HG02678 (cell line): ENCODE results near the gene FNDC3A.
A peak's percentile ranks its signal among the peaks of the same experiment; 100 is the strongest.
"Not testable (repeated sequence)": the region's sequence is repeated elsewhere in the genome, so short reads cannot be mapped to it uniquely, and the experiment has no call there.

Source experiments
- ATAC-seq: cut with Tn5 transposase; IDR thresholded peaks from one replicate; pipeline ENCODE4 v1.9.1; 2021; ENCODE audit warnings: mild to moderate bottlenecking, moderate library complexity; ENCODE audit not compliant: unreplicated experiment

FNDC3A gene

DNA sequence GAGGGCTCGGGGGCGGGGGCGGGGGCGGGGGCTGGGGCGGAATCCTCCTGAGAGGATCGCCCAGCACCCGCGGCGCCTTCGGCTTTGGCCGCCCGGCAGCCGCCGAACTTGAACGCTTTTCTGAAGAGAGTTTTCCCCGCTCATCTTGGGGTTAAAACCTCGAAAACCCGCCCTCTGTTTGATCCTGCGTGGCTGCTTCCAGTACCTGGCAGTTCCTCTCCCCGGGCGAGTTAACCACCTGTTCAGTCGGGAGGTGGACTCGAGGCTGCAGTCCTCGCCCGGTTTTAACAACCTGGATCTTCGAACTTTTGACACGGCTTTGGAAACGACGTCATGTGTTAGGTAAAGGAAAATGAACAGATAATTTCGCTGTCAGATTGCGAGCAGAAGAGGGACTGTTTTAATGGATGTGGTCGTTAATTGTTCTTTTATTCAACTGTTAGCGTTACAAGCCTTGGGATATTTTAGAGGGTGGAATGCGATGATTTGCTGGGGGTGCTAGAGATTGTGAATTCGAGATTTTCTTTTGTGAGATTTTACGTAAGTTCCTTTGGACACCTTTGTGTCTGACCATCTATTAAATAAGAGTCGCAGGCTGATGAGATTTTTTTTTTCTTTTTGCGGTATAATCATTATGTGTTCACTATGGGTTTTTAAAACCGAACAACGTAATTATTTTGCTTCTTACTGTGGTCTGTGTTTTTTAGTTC, 1.0 kb downstream of the FNDC3A start:
- peak; percentile 5 for ATAC-seq

DNA sequence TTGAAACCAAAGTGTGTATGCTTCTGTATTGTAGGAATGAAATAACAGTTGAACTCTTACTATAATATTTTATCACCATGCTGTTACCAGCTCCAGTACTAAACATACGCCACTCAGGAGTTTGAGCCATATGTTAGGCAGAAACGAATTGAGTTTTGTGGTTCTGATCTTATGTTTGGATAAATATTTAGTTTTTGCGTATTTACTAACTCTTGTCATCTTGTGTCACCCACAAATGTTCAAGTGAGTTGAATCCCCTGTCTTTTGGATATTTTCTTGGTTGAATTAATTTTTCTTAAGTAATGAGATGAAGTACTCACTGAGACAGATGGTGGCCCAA, 1.5 kb downstream of the FNDC3A start:
- ATAC-seq: no peak

DNA sequence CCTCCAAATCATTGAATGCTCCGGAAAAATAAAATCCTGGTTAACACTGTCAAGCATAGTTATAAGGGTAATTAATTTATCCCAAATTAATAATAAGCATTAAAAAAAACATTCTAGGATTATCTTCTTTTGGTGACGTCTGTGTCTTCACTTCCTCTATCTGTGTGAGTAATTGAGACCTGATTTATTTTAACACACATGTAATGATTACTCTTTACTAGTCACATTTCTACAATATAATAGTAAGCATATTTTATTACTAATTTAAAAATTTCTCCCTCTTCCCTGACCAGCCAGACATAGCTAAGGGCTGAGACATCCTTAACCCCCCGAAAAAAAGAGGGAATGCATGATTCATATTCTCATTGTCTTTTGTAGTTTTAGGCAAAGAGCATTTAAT, 2.3 kb downstream of the FNDC3A start:
- ATAC-seq: no peak

DNA sequence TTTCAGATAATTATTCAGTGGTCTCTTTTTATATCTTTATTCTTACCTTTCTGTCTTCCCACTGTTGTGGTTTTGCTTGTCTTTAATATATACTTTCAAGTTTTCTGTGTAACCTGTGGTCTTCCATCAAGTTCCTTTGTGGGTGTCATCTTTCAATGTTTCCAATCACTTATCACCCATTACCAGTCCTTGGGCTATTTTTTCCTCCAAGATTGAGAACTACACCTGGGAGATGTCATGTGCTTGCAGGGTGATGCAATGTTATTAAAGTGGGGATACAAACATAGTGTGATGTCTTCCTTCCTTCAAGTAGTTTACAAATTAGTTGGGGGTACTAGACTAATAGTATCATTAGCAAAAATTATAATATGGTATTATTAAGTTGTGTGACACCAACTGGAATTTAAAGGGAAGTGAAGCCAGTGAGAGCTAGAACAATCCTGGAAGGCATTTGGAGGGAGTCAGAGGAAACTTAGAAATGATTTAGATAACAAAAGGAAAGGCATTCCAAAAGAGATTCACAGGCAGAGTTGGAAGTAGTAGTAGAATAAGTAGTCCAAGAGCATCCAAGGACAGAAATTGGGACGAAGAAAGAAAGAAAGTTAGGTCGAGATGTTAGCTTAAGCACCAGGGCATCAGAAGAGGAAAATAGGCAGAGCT, 3.4 kb downstream of the FNDC3A start:
- no peak for ATAC-seq

DNA sequence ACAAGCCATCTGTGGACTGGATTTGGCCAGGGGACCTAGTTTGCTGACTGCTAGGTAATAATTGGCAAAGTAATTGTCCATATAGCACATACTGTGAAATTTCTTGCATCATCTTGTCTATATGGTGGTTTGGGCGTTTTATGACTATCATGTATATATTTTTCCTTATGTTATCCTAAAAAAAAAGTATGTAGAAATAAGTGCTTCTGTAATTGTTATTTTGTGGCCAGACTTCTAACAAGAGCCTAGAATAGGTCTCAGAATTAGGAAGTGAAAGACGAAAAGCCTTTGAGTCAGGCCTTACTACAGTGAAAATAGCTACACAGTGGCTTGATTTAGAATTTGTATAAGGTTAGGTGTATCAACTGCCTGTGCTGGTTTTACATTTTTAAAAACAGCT, 4.2 kb downstream of the FNDC3A start:
- peak; percentile 38 for ATAC-seq

DNA sequence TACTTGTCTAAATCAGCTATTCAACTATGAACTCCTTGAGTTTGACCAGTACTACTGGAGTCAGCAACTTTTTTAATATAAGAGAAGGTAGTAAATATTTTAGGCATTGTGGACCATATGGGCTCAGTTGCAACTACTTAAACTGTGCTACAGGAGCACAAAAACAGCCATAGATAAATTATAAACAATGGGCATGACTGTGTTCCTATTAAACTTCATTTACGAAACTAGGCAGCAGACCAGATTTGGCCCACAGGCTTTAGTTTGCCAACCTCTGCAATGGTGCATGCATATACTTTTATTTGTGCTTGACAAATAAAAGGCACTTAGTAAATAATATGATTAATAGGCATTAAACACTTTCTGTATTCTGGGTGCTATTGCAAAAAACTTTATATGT, 7.6 kb downstream of the FNDC3A start:
- no peak for ATAC-seq

DNA sequence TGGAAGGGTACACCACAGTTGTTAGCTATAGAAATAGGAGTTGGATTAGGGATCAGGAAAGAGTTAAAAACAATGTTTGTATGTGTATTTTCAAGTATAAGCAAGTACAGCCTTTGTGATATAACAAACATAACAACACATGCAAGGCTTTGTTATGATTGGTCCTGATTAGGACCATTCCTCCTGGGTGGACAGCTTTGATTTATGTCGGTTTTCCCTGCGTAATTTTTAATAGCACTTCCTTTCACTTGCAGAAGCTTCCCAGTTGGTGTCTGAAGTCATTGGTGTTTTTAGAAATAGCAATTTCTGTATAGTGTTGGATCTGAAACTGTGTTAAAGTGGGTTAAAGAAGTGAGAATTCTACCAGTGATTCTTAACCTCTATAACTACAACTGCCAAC, 10.0 kb downstream of the FNDC3A start:
- no peak for ATAC-seq

DNA sequence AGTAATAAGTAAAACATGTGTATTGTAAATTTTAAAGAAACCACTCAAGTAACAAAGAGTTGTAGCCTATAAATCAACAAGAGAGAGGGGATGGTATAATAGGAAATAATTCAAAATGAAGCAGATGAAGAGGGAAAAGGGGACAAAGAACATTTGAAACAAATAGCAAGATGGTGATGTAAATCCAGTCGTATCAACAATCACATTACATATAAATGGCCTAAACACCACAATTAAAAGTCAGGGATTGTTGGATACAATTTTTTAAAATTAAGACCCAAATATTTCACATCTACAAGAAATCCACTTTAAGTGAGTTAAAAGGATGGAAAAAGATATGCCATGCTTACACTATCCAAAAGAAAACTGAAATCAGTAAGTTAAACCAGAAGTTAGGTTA, 15.2 kb downstream of the FNDC3A start:
- no peak for ATAC-seq

DNA sequence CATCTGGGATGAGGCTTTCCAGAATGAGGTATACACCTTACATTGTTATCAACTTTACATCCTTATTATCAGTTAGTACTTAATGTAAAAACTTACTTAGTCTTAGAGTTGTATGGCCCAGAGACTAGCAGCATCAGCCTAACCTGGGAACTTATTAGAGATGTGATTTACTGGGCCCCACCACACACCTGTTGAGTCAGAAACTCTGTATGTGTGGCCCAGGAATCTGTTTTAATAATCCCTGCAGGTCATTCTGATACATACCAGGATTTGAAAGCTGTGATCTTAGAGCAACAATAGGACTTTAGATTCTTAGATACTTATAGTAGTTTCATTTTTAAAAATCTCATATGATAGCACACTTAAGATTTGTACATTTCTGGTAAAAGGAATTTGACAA, 17.4 kb downstream of the FNDC3A start:
- no peak for ATAC-seq

DNA sequence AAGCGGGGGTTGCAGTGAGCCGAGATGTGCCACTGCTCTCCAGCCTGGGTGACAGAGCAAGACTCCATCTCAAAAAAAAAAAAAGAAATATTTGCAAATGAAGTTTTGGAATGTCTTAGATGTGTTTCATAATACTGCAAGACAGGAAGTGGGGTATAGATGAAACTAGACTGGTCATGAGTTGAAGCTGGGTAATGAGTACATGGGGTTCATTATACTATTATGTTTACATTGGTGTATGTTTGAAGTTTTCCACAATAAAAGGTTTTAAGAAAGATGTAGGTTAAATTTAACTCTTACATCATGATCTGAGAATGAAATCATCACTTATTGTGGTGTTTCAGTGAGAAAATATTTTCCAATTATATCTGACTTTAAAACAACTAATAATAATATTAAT, 19.0 kb downstream of the FNDC3A start:
- ATAC-seq: peak; percentile 78

DNA sequence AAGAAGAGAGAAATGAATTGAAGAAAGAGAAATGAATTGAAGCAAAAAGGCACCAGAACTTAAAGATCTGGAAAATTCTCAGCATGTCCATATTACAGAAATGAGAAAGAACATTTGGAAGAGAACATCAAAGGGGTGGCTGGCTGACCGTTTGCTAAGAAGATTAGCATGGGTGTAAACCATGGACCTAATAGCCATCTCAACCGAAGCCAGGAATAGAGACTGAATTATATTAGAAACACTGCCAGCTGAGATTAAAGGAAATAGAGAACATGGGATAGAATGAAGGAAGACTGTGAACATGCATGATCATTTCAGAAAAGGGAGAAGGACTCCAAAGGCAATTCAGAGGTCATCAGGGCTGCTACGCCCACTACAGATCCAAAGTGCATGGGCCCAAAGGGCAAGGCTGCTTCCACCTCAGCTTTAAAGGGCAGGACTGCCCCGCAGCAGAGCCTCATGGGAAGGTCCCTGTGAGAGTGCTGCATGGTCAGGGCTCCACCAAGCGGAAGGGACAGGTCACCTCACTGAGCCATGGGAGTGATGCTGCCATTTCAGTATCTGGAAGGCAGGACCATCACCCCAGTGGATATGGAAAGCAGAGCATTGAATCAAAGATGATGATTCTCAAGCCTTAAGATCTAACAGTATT, 23.1 kb downstream of the FNDC3A start:
- no peak for ATAC-seq

DNA sequence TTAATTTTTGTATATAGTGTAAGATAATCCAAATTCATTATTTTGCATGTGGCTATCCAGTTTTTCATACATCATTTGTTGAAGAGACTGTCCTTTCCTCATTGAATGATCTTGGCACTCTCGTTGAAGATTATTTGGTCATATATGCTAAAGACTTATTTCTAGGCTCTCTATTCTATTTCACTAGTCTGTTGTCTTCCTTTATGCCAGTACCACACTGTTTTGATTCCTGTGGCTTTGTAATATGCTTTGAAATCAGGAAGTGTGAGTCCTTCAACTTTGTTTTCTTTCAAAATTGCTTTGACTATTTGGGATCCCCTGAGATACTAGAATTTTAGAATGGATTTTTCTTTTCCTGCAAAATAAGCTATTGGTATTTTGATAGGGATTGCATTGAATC, 24.5 kb downstream of the FNDC3A start:
- no peak for ATAC-seq

DNA sequence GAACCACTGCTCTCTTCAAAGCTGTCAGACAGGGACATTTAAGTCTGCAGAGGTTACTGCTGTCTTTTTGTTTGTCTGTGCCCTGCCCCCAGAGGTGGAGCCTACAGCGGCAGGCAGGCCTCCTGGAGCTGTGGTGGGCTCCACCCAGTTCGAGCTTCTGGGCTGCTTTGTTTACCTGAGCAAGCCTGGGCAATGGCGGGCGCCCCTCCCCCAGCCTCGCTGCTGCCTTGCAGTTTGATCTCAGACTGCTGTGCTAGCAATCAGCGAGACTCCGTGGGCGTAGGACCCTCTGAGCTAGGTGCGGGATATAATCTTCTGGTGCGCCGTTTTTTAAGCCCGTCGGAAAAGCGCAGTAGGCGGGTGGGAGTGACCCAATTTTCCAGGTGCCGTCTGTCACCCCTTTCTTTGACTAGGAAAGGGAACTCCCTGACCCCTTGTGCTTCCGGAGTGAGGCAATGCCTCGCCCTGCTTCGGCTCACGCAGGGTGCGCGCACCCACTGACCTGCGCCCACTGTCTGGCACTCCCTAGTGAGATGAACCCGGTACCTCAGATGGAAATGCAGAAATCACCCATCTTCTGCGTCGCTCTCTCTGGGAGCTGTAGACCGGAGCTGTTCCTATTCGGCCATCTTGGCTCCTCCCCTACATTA, 43.4 kb downstream of the FNDC3A start:
- ATAC-seq: not testable (repeated sequence)

DNA sequence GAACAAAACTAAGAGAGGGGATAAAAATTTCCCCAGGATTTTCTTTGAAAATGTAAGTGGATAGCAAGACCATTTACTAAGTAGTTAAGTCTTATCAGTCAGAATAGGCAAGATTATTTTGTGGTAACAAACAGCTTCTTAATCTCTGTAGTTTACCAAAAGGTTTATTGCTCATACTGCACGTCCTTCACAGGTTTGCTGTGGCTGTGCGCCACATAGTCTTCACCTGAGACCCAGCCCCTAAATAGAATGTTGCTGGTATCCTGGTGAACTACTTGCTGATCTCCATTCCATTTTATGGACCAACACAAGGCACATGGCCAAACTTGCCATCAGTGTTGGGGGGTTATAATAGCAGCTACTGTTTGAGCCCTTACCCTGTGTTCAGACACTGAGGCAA, 44.6 kb downstream of the FNDC3A start:
- ATAC-seq: no peak

DNA sequence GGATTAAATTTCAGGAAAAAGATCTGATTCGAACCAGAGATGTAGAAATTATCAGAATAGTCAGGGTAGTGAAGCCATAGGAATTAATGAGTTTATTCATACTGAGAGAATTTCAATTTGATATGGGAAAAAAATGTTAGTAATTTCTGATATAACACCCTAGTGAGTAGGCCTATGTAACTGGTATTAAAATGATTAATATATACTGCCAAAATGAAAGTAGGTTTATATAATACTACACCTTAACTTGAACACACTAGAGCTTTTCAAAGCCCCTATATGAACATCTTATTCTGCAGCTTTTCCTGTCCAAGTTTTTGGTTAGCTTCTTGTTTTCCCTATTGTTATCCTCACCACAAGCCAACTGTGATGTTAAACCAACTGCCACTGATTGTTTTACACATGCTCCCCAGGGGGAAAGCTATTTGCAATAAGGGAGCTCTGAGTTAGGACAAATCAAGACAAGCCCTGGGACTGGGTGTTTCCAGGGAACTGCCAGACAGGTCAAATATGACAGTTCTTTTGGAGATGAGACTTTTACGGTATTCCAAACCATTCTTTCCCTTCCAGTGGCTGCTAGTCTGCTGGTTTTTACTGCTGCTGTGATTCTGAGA, 45.3 kb downstream of the FNDC3A start:
- no peak for ATAC-seq

DNA sequence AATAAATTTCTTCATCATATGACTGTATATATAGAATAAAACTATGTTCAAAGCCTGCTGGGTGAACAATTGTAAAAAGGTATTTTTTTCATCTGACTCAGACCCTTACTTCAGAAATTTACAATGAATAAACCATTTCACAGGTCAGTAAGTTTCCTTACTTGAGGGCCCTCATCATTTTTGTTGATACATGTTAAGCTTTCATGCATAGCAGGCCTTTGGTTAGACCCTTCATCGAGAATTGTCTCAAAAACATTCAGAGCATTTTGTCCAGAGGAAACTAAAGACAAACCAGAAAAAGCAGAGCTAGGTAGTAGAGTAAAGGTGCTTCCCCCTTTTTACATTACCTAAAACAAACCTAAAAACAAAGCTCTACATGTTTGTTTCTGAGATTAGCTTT, 46.2 kb downstream of the FNDC3A start:
- ATAC-seq: no peak

DNA sequence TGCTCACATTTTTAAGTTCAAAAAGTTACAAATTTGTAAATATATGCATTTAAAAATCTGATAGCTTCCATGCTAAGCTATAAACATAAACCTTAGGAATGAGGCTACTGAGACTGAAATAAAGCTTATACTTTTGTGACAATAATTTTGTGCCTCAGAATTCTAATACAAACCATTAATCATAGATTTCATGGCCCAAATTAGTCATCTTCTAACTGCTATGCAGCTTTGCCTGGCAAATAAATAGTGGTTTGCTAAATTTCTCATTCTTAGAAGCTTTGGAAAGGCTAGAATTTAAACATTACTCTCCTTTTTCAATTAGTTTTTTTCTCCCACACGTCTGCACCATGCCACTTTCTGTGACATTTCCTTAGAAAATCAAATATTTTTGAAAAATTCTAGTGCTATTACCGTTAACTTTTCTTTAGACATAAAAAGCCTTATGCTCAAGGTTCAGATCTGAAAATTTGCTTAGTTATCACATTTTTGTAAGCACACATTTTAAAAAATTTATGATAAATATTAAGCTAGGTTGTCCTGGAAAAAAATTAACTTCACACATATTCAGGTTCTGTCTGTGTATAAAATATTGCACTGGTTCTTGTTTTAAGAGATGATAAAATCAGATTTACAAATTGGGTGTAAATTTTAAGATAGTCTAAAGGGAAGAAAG, 46.9 kb downstream of the FNDC3A start:
- ATAC-seq: no peak

DNA sequence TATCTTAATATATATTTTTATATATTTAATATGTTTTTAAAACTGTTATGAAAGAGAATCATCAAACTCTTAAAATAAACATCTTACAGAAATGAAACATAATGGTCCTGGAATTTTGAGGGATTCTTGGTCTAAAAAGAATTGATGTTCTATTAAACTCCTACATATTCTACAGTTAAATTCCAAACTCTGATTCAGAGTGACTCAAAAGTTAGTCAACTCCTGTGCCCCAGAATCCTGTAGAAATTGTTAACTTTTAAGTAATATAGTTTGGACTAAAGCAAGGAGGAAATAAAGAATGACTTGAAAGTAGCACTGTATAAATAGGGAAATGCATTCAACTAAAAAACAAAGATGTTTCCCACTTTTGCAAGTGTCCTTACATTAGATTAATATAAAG, 47.7 kb downstream of the FNDC3A start:
- no peak for ATAC-seq

DNA sequence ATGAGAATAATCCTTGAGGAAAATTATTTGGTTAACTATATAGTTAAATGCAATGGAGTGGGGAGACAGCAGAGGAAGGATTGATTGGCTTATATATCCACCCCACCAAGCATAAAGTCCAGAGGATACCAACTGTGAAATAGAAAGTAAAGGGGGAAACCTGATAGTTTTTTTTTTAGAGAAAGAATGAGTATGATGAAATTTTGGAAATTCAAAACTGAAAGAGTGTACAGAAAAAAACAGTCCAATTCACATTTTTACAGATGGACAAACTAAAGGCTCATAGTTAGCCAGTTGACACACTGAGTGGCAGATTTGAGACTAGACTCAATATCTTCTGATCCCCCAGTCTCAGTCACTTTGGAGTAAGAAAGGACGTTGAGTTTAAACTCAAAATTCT, 51.1 kb downstream of the FNDC3A start:
- no peak for ATAC-seq

DNA sequence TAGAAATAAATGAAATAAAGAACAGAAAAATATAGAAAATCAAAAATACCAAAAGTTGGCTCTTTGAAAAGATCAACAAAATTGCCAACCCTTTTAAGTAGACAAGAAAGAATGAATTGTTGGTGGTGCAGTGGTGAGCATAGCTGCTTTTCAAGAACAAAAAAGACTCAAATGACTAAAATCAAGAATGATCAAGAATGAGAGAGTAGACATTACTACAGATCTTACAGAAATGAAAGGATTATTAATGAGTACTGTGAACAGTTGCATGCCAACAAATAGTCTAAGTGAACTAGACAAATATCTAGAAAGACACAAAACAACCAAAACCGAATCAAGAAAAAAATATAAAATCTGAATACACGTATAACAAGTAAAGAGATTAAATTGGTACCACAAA, 53.9 kb downstream of the FNDC3A start:
- no peak for ATAC-seq

DNA sequence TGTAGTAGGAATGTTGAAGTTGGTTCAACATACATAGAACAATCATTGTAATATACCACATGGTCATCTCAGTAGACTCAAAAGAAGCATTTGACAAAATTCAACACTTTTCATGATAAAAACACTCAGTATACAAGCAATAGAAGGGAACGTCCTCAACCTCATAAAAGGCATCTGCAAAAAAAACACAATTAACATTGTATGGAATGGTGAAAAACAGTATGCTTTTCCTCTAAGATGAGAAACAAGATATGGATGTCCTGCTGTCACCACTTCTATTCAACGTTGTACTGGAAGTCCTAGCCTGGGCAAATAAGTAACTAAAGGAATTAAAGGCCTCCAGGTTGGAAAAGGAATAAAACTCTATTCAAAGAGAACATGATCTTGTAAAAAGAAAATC, 54.5 kb downstream of the FNDC3A start:
- ATAC-seq: no peak
